B cell (primary cell): Measurements from ENCODE around the gene AOPEP.

Experiments
- EZH2 ChIP-seq: IDR thresholded peaks from 2 replicates; pipeline ENCODE4 v1.6.1; 2012; ENCODE audit warnings: borderline replicate concordance, low read depth, mild to moderate bottlenecking, moderate library complexity, low read length; ENCODE audit not compliant: insufficient read depth, poor library complexity, severe bottlenecking
- TF ChIP-seq, protein P1 (sequence below): fragments of 200-600 bp; IDR thresholded peaks from one replicate; pipeline ENCODE4 v1.8.0; 2022; ENCODE audit warnings: antibody characterized with exemption, mild to moderate bottlenecking

DNA sequence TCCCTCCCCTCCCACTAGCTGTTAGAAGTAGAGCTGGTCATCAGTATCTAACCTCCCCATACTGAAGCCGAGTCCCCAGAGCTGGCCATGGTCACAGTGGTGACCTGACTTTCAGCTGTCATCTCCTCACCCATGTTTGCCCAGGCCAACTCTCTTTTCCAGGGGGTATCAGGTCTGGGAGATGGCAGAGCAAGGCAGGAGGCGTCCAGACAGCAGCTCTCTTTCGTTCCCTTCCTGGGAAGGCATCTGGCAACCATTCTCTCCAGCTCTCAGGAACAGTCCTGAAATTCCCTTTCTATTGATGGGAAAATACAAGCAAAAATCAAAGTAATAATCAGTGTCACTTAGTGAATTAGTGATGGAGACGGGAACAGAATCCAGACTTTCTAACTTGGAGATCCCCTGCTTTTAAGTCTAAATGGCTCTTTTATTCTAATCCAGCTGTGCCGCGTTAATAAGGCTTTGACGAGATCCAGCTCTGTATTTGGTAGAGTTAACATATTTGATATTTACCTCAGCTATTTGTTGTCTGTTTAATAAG, 21.3 kb upstream of the AOPEP start:
- TF ChIP-seq, protein P1, sequence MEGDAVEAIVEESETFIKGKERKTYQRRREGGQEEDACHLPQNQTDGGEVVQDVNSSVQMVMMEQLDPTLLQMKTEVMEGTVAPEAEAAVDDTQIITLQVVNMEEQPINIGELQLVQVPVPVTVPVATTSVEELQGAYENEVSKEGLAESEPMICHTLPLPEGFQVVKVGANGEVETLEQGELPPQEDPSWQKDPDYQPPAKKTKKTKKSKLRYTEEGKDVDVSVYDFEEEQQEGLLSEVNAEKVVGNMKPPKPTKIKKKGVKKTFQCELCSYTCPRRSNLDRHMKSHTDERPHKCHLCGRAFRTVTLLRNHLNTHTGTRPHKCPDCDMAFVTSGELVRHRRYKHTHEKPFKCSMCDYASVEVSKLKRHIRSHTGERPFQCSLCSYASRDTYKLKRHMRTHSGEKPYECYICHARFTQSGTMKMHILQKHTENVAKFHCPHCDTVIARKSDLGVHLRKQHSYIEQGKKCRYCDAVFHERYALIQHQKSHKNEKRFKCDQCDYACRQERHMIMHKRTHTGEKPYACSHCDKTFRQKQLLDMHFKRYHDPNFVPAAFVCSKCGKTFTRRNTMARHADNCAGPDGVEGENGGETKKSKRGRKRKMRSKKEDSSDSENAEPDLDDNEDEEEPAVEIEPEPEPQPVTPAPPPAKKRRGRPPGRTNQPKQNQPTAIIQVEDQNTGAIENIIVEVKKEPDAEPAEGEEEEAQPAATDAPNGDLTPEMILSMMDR, result no peak
- TF ChIP-seq EZH2, result no peak
